ENCODE measurements around the gene TMEM131L.
"Not testable (repeated sequence)": the region's sequence is repeated elsewhere in the genome, so short reads cannot be mapped to it uniquely, and the experiment has no call there.

The TMEM131L gene

GRCh38 chr4:153449338-153449737, 16.8 kb upstream of the TMEM131L start:
- no peaks in the 10 kb centered on the region for H3K9me3 ChIP-seq (ENCODE audit: control insufficient read depth, low read depth, low read length)
- no peak overlapping the region for H3K27ac ChIP-seq (ENCODE audit: low read length)
- no peak overlapping the region for H3K9ac ChIP-seq (ENCODE audit: low read length)

GRCh38 chr4:153450544-153450917, 15.6 kb upstream of the TMEM131L start:
- H3K9me3 ChIP-seq (ENCODE audit: control insufficient read depth, low read depth, low read length), result no peaks in the 10 kb centered on the region
- H3K4me1 ChIP-seq (ENCODE audit: control insufficient read depth, low read depth, low read length), result peaks cover 6% of the 10 kb centered on the region
- H3K27me3 ChIP-seq (ENCODE audit: control insufficient read depth, insufficient read depth, low read length), result peaks cover 10% of the 10 kb centered on the region
- H3K36me3 ChIP-seq (ENCODE audit: control insufficient read depth, low read depth, low read length), result no peaks in the 10 kb centered on the region
- H3K4me3 ChIP-seq (ENCODE audit: low read length), result no peak overlapping the region
- H3K27ac ChIP-seq (ENCODE audit: low read length), result no peak overlapping the region
- H3K9ac ChIP-seq (ENCODE audit: low read length), result no peak overlapping the region

More at GRCh38 chr4:153449338-153449737, 16.8 kb upstream of the TMEM131L start:
- Histone ChIP-seq H3K36me3 (ENCODE audit: control insufficient read depth, low read depth, low read length) (no peaks in the 10 kb centered on the region), H3K27me3 (ENCODE audit: control insufficient read depth, insufficient read depth, low read length) (peaks cover 10% of the 10 kb centered on the region), H3K4me3 (ENCODE audit: low read length) (no peak overlapping the region), H3K4me1 (ENCODE audit: control insufficient read depth, low read depth, low read length) (peaks cover 6% of the 10 kb centered on the region)

- not testable (repeated sequence) for H3K36me3 ChIP-seq (ENCODE audit: control insufficient read depth, low read depth, low read length); H3K9ac ChIP-seq (ENCODE audit: low read length); H3K27me3 ChIP-seq (ENCODE audit: control insufficient read depth, insufficient read depth, low read length); H3K9me3 ChIP-seq (ENCODE audit: control insufficient read depth, low read depth, low read length); H3K27ac ChIP-seq (ENCODE audit: low read length); H3K4me3 ChIP-seq (ENCODE audit: low read length); H3K4me1 ChIP-seq (ENCODE audit: control insufficient read depth, low read depth, low read length)
These were observed 15.0 kb upstream of the TMEM131L start for GRCh38 chr4:153451145-153451544.

- Histone ChIP-seq H3K36me3 (ENCODE audit: control insufficient read depth, low read depth, low read length) (no peaks in the 10 kb centered on the region), H3K9me3 (ENCODE audit: control insufficient read depth, low read depth, low read length) (no peaks in the 10 kb centered on the region), H3K27me3 (ENCODE audit: control insufficient read depth, insufficient read depth, low read length) (peaks cover 10% of the 10 kb centered on the region), H3K4me1 (ENCODE audit: control insufficient read depth, low read depth, low read length) (peaks cover 6% of the 10 kb centered on the region), H3K9ac (ENCODE audit: low read length) (no peak overlapping the region), H3K27ac (ENCODE audit: low read length) (no peak overlapping the region), H3K4me3 (ENCODE audit: low read length) (no peak overlapping the region)
These were observed 14.1 kb upstream of the TMEM131L start for GRCh38 chr4:153451911-153452657.

- Histone ChIP-seq H3K27me3 (ENCODE audit: control insufficient read depth, insufficient read depth, low read length) (peaks cover 10% of the 10 kb centered on the region), H3K4me1 (ENCODE audit: control insufficient read depth, low read depth, low read length) (peaks cover 6% of the 10 kb centered on the region), H3K9ac (ENCODE audit: low read length) (no peak overlapping the region), H3K4me3 (ENCODE audit: low read length) (no peak overlapping the region), H3K36me3 (ENCODE audit: control insufficient read depth, low read depth, low read length) (no peaks in the 10 kb centered on the region), H3K27ac (ENCODE audit: low read length) (no peak overlapping the region), H3K9me3 (ENCODE audit: control insufficient read depth, low read depth, low read length) (no peaks in the 10 kb centered on the region)
These were observed 13.3 kb upstream of the TMEM131L start for GRCh38 chr4:153452658-153453378.

- Histone ChIP-seq H3K27me3 (ENCODE audit: control insufficient read depth, insufficient read depth, low read length) (peaks cover 10% of the 10 kb centered on the region), H3K36me3 (ENCODE audit: control insufficient read depth, low read depth, low read length) (no peaks in the 10 kb centered on the region), H3K9me3 (ENCODE audit: control insufficient read depth, low read depth, low read length) (no peaks in the 10 kb centered on the region), H3K4me1 (ENCODE audit: control insufficient read depth, low read depth, low read length) (peaks cover 6% of the 10 kb centered on the region), H3K27ac (ENCODE audit: low read length) (no peak overlapping the region), H3K4me3 (ENCODE audit: low read length) (no peak overlapping the region), H3K9ac (ENCODE audit: low read length) (no peak overlapping the region)
These were observed 12.8 kb upstream of the TMEM131L start for GRCh38 chr4:153453402-153453801.

GRCh38 chr4:153458969-153459368, 7.2 kb upstream of the TMEM131L start:
- H3K27ac ChIP-seq (ENCODE audit: low read length), result no peak overlapping the region
- H3K9me3 ChIP-seq (ENCODE audit: control insufficient read depth, low read depth, low read length), result no peaks in the 10 kb centered on the region
- no peaks in the 10 kb centered on the region for H3K27me3 ChIP-seq (ENCODE audit: control insufficient read depth, insufficient read depth, low read length)
- H3K36me3 ChIP-seq (ENCODE audit: control insufficient read depth, low read depth, low read length), result no peaks in the 10 kb centered on the region
- no peaks in the 10 kb centered on the region for H3K4me1 ChIP-seq (ENCODE audit: control insufficient read depth, low read depth, low read length)
- H3K9ac ChIP-seq (ENCODE audit: low read length), result no peak overlapping the region
- no peak overlapping the region for H3K4me3 ChIP-seq (ENCODE audit: low read length)

GRCh38 chr4:153461549-153461948, 4.6 kb upstream of the TMEM131L start:
- not testable (repeated sequence) for H3K36me3 ChIP-seq (ENCODE audit: control insufficient read depth, low read depth, low read length); H3K27ac ChIP-seq (ENCODE audit: low read length); H3K9ac ChIP-seq (ENCODE audit: low read length); H3K9me3 ChIP-seq (ENCODE audit: control insufficient read depth, low read depth, low read length); H3K4me1 ChIP-seq (ENCODE audit: control insufficient read depth, low read depth, low read length); H3K4me3 ChIP-seq (ENCODE audit: low read length)
- peaks cover 13% of the 10 kb centered on the region for H3K27me3 ChIP-seq (ENCODE audit: control insufficient read depth, insufficient read depth, low read length)

GRCh38 chr4:153464068-153464467, 2.1 kb upstream of the TMEM131L start:
- Histone ChIP-seq H3K4me3 (ENCODE audit: low read length) (no peak overlapping the region), H3K27ac (ENCODE audit: low read length) (no peak overlapping the region), H3K4me1 (ENCODE audit: control insufficient read depth, low read depth, low read length) (peaks cover 17% of the 10 kb centered on the region), H3K27me3 (ENCODE audit: control insufficient read depth, insufficient read depth, low read length) (peaks cover 13% of the 10 kb centered on the region), H3K9me3 (ENCODE audit: control insufficient read depth, low read depth, low read length) (no peaks in the 10 kb centered on the region), H3K36me3 (ENCODE audit: control insufficient read depth, low read depth, low read length) (no peaks in the 10 kb centered on the region), H3K9ac (ENCODE audit: low read length) (no peak overlapping the region)

- Histone ChIP-seq H3K27me3 (ENCODE audit: control insufficient read depth, insufficient read depth, low read length) (peaks cover 13% of the 10 kb centered on the region), H3K9ac (ENCODE audit: low read length) (peak overlapping the region; percentile 86)
These were observed 1.0 kb upstream of the TMEM131L start for GRCh38 chr4:153465140-153465539.

GRCh38 chr4:153465615-153466080, 512 bp upstream of the TMEM131L start:
- Histone ChIP-seq H3K9ac (ENCODE audit: low read length) (peak overlapping the region; percentile 86), H3K36me3 (ENCODE audit: control insufficient read depth, low read depth, low read length) (peaks cover 3% of the 10 kb centered on the region), H3K27ac (ENCODE audit: low read length) (no peak overlapping the region), H3K27me3 (ENCODE audit: control insufficient read depth, insufficient read depth, low read length) (peaks cover 13% of the 10 kb centered on the region), H3K4me1 (ENCODE audit: control insufficient read depth, low read depth, low read length) (peaks cover 17% of the 10 kb centered on the region), H3K4me3 (ENCODE audit: low read length) (peak overlapping the region; percentile 83), H3K9me3 (ENCODE audit: control insufficient read depth, low read depth, low read length) (no peaks in the 10 kb centered on the region)

More at GRCh38 chr4:153465140-153465539, 1.0 kb upstream of the TMEM131L start:
- H3K4me1 ChIP-seq (ENCODE audit: control insufficient read depth, low read depth, low read length), result peaks cover 17% of the 10 kb centered on the region
- H3K9me3 ChIP-seq (ENCODE audit: control insufficient read depth, low read depth, low read length), result no peaks in the 10 kb centered on the region
- peak overlapping the region; percentile 83 for H3K4me3 ChIP-seq (ENCODE audit: low read length)
- H3K27ac ChIP-seq (ENCODE audit: low read length), result no peak overlapping the region
- H3K36me3 ChIP-seq (ENCODE audit: control insufficient read depth, low read depth, low read length), result no peaks in the 10 kb centered on the region

Measured in iPS-18a (cell line).